Calu3 (cell line): ENCODE results near the gene C12orf60. TPM values are rescaled to one million over a fixed set of nuclear protein-coding genes. Genes with fewer than 3 reads are reported as not detected.

Experiments
- BruUV-seq: library from RNA; stranded (reverse); fragments of 400-500 nt; replicated peaks from 2 replicates; lab custom pipeline; 2021; lab: Mats Ljungman, UMichigan
- CTCF ChIA-PET: fragments of 300-600 bp; sonication (Branson Sonifier 250); formaldehyde crosslinking; loops from one replicate; lab custom pipeline; 2022; ENCODE audit warnings: antibody characterized with exemption; lab: Charles Lee
- DNase-seq: peaks from one replicate; pipeline ENCODE4 v3.0.0; 2022
- H3K27ac Mint-ChIP-seq: one replicate; pipeline ENCODE4 v1.8.0; 2022; ENCODE audit warnings: mixed read lengths; ENCODE audit not compliant: unreplicated experiment
- H3K27me3 Mint-ChIP-seq: one replicate; pipeline ENCODE4 v1.8.0; 2022; ENCODE audit warnings: mixed read lengths; ENCODE audit not compliant: unreplicated experiment
- H3K36me3 Mint-ChIP-seq: one replicate; pipeline ENCODE4 v1.8.0; 2022; ENCODE audit warnings: mild to moderate bottlenecking, moderate library complexity, mixed read lengths; ENCODE audit not compliant: insufficient read depth, unreplicated experiment
- H3K4me1 Mint-ChIP-seq: one replicate; pipeline ENCODE4 v1.8.0; 2022; ENCODE audit warnings: mild to moderate bottlenecking, low read depth, mixed read lengths; ENCODE audit not compliant: unreplicated experiment
- H3K4me3 Mint-ChIP-seq: one replicate; pipeline ENCODE4 v1.8.0; 2022; ENCODE audit warnings: mild to moderate bottlenecking, low read depth, moderate library complexity, mixed read lengths; ENCODE audit not compliant: unreplicated experiment
- H3K9me3 Mint-ChIP-seq: one replicate; pipeline ENCODE4 v1.8.0; 2022; ENCODE audit warnings: low read depth, mixed read lengths; ENCODE audit not compliant: unreplicated experiment
- intact Hi-C: fragments of 100-400 bp; cut with micrococcal nuclease; formaldehyde crosslinking; loops from one replicate; pipeline ENCODE4 v1.10.0; 2022; ENCODE audit not compliant: unreplicated experiment
- total RNA-seq: library from RNA; stranded (reverse); gene quantifications from 2 replicates; pipeline ENCODE4 v1.2.3, GENCODE V29; 2022
- TF ChIP-seq, protein P1 (sequence below): fragments of 200-600 bp; IDR thresholded peaks from one replicate; pipeline ENCODE4 v1.8.0; 2022; ENCODE audit warnings: antibody characterized with exemption; ENCODE audit not compliant: unreplicated experiment

Gene C12orf60
- total RNA-seq, 1 experiment from 2014 or later = 1.2 TPM

DNA sequence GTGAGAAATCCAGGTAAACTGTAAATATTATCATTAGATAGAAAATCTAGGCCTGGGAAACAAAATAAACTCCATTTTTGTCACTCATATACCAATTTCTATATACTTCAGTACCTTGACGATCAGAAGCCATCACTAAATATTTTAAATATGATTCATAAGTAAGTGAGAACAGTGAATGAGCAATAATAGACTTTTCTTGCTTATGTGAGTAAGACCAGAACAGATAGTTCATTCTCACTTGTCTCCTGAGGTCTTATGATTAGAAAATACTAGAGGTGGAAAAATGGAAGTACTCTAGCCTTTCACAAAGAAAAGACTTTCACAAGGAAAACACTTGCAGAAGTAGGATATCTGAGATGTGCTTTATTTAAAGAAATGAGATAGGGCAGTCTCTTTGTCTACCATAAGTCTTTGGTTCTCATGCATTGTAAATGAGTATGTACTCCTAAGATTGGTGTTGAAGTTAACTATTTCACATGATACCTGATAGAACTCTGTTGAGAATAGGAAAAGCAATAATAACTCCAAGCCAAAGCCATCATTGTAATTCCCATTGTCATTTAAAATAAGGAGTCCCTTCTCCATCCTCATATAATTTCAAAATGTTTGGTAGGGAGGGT, 20.7 kb downstream of the C12orf60 start:
- DNase-seq = no peak
- Mint-ChIP-seq H3K36me3 (no peaks in the 10 kb centered on the region), H3K27me3 (no peaks in the 10 kb centered on the region), H3K9me3 (no peaks in the 10 kb centered on the region), H3K4me3 (no peak overlapping the region), H3K4me1 (no peaks in the 10 kb centered on the region), H3K27ac (no peak overlapping the region)
- CTCF ChIA-PET = no interaction called here
- BruUV-seq = no TSS peak
- TF ChIP-seq, protein P1, sequence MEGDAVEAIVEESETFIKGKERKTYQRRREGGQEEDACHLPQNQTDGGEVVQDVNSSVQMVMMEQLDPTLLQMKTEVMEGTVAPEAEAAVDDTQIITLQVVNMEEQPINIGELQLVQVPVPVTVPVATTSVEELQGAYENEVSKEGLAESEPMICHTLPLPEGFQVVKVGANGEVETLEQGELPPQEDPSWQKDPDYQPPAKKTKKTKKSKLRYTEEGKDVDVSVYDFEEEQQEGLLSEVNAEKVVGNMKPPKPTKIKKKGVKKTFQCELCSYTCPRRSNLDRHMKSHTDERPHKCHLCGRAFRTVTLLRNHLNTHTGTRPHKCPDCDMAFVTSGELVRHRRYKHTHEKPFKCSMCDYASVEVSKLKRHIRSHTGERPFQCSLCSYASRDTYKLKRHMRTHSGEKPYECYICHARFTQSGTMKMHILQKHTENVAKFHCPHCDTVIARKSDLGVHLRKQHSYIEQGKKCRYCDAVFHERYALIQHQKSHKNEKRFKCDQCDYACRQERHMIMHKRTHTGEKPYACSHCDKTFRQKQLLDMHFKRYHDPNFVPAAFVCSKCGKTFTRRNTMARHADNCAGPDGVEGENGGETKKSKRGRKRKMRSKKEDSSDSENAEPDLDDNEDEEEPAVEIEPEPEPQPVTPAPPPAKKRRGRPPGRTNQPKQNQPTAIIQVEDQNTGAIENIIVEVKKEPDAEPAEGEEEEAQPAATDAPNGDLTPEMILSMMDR = no peak
- intact Hi-C loops = no loop called here

DNA sequence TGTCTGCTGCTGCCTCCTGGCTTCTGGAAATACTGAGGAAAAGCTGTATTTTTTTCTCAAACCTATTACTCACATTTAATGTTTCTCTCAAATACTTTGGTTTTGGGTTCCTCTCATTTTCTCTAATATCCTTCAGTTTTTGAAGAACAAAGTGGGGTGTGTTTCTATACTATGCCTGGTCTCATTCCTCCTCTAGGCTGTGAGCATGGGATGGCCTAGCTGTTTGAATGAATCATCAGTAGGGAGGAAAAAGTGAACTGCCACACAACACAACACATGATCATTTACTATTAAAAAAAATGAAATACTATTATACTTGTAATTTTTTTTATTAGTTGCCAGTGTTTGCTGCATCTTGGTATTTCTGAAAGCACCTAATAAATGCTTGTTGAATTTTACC, 21.8 kb downstream of the C12orf60 start:
- Mint-ChIP-seq H3K4me3 (no peak overlapping the region), H3K9me3 (no peaks in the 10 kb centered on the region), H3K36me3 (no peaks in the 10 kb centered on the region), H3K4me1 (no peaks in the 10 kb centered on the region), H3K27me3 (no peaks in the 10 kb centered on the region), H3K27ac (no peak overlapping the region)
- CTCF ChIA-PET = no interaction called here
- DNase-seq = no peak
- no TSS peak for BruUV-seq
- TF ChIP-seq, protein P1 = no peak
- intact Hi-C loops = no loop called here

DNA sequence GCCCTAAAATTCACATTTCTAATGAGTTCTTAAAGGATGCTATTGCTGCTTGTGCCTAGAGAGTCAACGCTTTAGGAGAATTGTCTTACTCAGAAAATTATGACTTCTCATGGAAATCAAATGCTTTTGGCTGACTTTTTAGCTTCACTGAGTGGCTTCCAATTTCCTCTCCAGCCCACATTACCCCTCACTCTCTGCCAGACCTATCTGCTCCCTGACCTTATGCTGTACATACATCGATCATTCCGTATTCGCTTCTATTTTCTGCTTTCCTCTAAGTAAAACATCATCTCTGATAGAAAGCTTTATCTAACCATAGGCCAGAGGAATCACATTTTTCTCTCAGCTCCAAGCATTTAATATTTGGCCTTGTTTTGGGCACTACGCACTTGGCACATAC, 23.0 kb downstream of the C12orf60 start:
- Mint-ChIP-seq H3K4me3 (no peak overlapping the region), H3K36me3 (no peaks in the 10 kb centered on the region), H3K4me1 (no peaks in the 10 kb centered on the region), H3K27me3 (no peaks in the 10 kb centered on the region), H3K27ac (no peak overlapping the region), H3K9me3 (no peaks in the 10 kb centered on the region)
- CTCF ChIA-PET = no interaction called here
- TF ChIP-seq, protein P1 = no peak
- DNase-seq = no peak
- BruUV-seq = no TSS peak
- intact Hi-C loops = no loop called here

DNA sequence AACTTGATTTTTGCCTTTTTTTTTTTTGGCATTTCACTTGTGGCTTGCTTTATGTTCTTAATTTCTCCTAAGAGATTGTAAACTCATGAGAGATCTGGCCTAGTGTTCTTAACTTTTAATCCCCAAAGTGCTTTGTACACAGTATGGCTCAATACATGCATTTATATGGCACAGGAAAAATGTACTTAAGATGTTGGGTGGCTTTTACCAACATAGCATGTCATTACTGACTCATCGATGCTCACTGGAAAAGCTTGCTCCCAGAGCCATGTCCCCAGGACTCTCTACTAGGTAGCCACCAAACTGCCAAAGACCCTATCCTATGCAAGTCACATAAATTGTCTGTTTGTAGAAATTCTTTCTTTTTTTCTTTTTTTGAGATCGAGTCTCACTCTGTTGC, 23.6 kb downstream of the C12orf60 start:
- no peak overlapping the region for H3K4me3 Mint-ChIP-seq
- DNase-seq = no peak
- H3K27ac Mint-ChIP-seq = no peak overlapping the region
- BruUV-seq = no TSS peak
- TF ChIP-seq, protein P1 = no peak
- intact Hi-C loops = no loop called here
- CTCF ChIA-PET = no interaction called here
- peaks cover 3% of the 10 kb centered on the region for H3K9me3 Mint-ChIP-seq
- no peaks in the 10 kb centered on the region for H3K36me3 Mint-ChIP-seq
- no peaks in the 10 kb centered on the region for H3K27me3 Mint-ChIP-seq
- no peaks in the 10 kb centered on the region for H3K4me1 Mint-ChIP-seq
